ENCODE measurements around the gene HS6ST2. TPM values are rescaled to one million over a fixed set of nuclear protein-coding genes. Genes with fewer than 3 reads are reported as not detected.

HS6ST2 gene
- total RNA-seq, 2 experiments from 2014 or later = 0.18 to 0.38 TPM

DNA sequence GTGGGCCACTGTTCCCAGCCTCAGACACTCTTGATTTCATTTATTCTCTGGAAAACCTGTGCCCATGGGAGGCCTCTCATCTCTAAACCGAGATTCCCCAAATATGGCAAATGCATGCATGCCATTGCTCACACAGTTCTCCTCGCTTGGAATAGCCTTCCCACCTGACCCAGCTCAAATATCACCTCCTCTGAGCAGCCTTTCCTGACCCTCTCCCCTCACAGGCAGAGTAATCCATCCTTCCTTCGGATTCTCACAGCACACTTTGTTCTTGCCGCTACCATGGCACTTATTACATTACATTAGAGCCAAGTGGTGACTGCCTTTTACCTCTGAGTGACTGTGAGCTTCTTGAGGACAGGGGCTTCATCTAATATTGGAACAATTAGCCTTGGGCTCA, 209.5 kb downstream of the HS6ST2 start:
- H3K4me1 Mint-ChIP-seq = peaks cover 22% of the 10 kb centered on the region
- ChIA-PET POLR2A (no interaction called here), CTCF (no interaction called here)
- no peaks in the 10 kb centered on the region for H3K27me3 Mint-ChIP-seq
- H3K27ac Mint-ChIP-seq = no peak overlapping the region
- DNase-seq = no peak
- no peaks in the 10 kb centered on the region for H3K36me3 Mint-ChIP-seq (ENCODE audit: low read depth)
- no peak overlapping the region for H3K4me3 Mint-ChIP-seq
- no peaks in the 10 kb centered on the region for H3K9me3 Mint-ChIP-seq

DNA sequence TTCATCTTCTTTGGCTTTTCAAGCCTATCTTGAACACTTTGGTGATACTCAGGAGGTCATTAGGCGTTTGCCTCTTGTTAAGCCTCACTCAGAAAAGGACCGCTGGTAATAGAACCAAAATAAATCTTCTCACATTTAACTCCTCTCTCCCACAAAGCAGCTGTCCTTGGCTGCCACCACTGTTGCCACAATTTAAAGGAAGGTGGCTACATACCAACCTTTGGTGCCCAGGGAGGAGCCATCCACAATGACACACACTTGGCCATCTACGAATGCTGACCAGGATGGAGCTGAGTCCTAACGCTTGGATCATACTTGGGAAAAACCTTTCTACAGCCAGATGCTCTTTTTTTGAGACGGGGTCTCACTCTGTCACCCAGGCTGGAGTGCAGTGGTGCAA, 210.2 kb downstream of the HS6ST2 start:
- CTCF ChIA-PET = no interaction called here
- H3K27me3 Mint-ChIP-seq = no peaks in the 10 kb centered on the region
- DNase-seq = no peak
- H3K4me3 Mint-ChIP-seq = no peak overlapping the region
- H3K4me1 Mint-ChIP-seq = peaks cover 23% of the 10 kb centered on the region
- H3K9me3 Mint-ChIP-seq = no peaks in the 10 kb centered on the region
- H3K27ac Mint-ChIP-seq = no peak overlapping the region
- POLR2A ChIA-PET = no interaction called here
- H3K36me3 Mint-ChIP-seq (ENCODE audit: low read depth) = no peaks in the 10 kb centered on the region

DNA sequence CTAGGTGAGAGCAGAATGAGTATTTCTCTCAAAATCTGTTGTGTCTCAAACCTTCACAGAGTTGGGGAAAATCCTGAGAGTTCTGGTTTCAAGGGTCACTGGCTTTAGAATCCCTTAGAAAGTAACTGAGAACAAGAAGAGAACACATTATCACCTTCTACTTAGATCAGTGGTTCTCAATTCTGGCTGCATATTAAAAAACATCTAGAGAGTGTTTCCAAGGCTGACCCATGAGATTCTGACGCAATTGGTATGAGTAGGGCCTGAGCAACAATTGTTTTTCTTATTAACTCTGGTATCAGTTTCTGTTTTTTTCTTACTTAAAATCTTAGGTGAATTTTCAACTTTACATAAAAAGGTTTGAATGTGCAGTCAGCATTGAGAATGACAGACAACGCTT, 212.8 kb downstream of the HS6ST2 start:
- H3K27me3 Mint-ChIP-seq = no peaks in the 10 kb centered on the region
- no peaks in the 10 kb centered on the region for H3K9me3 Mint-ChIP-seq
- no peak overlapping the region for H3K27ac Mint-ChIP-seq

DNA sequence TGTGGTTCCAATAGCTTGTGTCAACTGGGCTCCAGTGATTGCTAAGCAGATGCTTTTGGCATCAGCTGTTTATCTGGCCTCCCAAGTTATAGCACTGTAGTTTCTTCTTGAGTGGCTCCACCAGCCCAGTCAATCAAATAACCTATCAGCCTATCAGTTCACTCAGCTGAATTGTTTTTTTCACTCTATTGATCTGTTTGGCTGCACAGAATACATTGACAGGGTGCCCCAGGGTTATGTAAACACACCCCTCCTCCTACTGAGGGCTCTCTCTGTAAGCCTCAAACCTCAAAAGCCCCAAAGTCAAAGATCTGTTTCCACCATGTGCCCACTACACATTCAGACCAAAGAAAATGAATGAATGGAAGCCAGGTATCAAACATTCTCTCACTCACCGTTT, 214.0 kb downstream of the HS6ST2 start:
- no peak overlapping the region for H3K27ac Mint-ChIP-seq
- no peaks in the 10 kb centered on the region for H3K36me3 Mint-ChIP-seq (ENCODE audit: low read depth)
- no peaks in the 10 kb centered on the region for H3K9me3 Mint-ChIP-seq
- POLR2A ChIA-PET = no interaction called here
- H3K27me3 Mint-ChIP-seq = no peaks in the 10 kb centered on the region
- CTCF ChIA-PET = no interaction called here
- H3K4me3 Mint-ChIP-seq = no peak overlapping the region
- H3K4me1 Mint-ChIP-seq = peaks cover 30% of the 10 kb centered on the region
- no peak for DNase-seq

More for the DNA sequence above, 212.8 kb downstream of the HS6ST2 start:
- DNase-seq = no peak
- Mint-ChIP-seq H3K36me3 (ENCODE audit: low read depth) (no peaks in the 10 kb centered on the region), H3K4me1 (peaks cover 36% of the 10 kb centered on the region), H3K4me3 (no peak overlapping the region)
- ChIA-PET POLR2A (no interaction called here), CTCF (no interaction called here)

DNA sequence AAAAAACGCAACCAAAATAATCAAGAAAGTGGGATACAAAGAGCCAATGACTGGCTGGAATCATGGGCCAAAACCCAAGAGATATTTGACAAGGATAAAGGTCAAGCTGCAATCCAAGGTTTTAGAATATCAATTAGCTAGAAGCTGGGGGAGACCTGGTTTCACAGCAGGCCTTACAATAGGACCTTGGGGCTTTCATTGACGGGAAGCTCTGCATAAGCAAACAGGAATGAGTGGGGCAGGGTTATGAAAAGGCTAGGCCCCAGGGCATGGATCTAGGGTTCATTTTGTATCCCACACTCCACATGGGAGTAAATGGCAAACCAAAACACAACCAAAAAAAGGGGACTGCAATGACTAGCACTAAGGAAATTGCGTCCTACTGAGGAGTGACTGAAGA, 215.3 kb downstream of the HS6ST2 start:
- no peak for DNase-seq
- Mint-ChIP-seq H3K27ac (no peak overlapping the region), H3K27me3 (no peaks in the 10 kb centered on the region), H3K36me3 (ENCODE audit: low read depth) (no peaks in the 10 kb centered on the region), H3K4me1 (peaks cover 39% of the 10 kb centered on the region), H3K9me3 (no peaks in the 10 kb centered on the region), H3K4me3 (no peak overlapping the region)
- CTCF ChIA-PET = no interaction called here
- POLR2A ChIA-PET = no interaction called here

DNA sequence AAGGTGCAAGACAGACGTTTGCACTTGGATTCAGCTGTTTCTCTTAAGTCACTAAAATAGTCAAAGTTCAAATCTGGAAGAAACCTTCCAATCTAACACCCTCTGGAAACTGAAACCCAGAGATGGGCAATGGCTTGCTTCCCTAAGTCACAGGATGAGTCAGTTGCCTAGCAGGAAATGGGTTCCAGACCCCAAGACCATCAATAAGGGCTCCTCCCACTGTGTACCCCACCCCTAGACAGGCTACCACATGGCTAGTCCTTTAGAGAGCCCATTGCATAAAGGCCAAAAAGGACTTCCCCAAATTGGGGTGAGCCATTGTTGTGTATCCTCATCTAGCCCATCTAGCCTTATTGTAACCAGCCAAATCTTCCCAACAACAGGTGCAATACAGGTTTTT, 216.2 kb downstream of the HS6ST2 start:
- ChIA-PET POLR2A (no interaction called here), CTCF (no interaction called here)
- no peak overlapping the region for H3K4me3 Mint-ChIP-seq
- no peak overlapping the region for H3K27ac Mint-ChIP-seq
- no peaks in the 10 kb centered on the region for H3K36me3 Mint-ChIP-seq (ENCODE audit: low read depth)
- DNase-seq = no peak
- peaks cover 48% of the 10 kb centered on the region for H3K4me1 Mint-ChIP-seq
- no peaks in the 10 kb centered on the region for H3K9me3 Mint-ChIP-seq
- H3K27me3 Mint-ChIP-seq = no peaks in the 10 kb centered on the region

DNA sequence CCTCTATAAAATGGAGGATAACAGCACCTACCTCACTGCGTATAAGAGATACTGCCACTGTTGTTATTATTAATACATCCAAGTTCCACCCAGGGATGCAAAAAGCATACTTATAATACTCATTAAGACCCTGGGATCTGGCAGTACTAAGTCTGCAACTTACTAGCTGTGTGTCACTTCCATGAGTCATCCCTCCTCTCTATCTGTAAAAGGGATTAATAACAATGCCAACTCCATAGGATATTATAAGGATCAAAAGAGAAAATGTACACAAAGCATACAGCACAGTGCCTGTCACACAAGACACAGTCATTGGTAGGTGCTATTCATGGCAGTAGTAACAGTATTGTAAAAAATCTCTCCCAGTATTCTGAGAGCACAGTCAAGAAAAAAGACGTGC, 216.7 kb downstream of the HS6ST2 start:
- no peak for DNase-seq
- Mint-ChIP-seq H3K36me3 (ENCODE audit: low read depth) (no peaks in the 10 kb centered on the region), H3K27ac (no peak overlapping the region), H3K9me3 (no peaks in the 10 kb centered on the region), H3K4me3 (no peak overlapping the region), H3K27me3 (no peaks in the 10 kb centered on the region), H3K4me1 (peaks cover 50% of the 10 kb centered on the region)
- ChIA-PET POLR2A (no interaction called here), CTCF (no interaction called here)

DNA sequence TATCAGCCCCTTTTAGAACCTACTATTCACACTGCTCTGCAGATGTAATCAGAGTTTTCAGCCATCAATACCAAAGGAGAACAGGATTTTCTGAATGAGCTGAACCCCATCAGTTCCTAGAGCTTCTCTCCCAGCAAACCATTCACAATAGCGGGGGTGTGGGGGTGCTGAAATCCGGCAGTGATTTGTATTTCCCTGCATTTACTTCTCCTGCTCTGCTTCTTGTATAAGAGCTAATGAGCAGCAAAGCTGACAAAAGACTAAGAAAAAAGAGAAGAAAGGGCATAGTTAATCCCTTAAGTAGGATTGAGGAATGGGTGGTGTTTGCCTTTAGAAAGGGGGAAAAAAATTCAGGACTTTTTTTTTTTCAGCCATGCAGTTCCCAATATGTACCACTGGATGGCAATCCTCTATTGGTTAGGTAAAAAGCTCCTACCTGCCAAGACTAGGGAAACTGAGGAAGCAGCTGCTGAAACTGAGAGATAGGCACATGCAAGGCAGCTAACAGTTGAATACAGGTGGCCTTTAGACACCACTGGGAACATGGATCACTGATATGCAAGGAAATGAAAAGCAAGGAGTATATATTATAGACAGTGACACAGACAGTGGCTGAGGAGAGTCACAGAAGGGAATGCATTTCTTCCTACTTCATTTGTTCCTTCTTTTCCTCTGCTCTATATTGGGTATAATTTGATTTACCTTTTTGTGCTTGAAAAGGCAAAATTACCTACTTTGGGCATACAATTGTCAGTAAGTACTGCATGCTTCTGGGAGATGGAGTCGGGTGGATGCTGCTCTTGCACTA, 217.9 kb downstream of the HS6ST2 start:
- no peaks in the 10 kb centered on the region for H3K9me3 Mint-ChIP-seq
- no peaks in the 10 kb centered on the region for H3K27me3 Mint-ChIP-seq
- POLR2A ChIA-PET = no interaction called here
- no peak overlapping the region for H3K27ac Mint-ChIP-seq
- H3K4me1 Mint-ChIP-seq = peaks cover 50% of the 10 kb centered on the region
- no peak for DNase-seq
- no peak overlapping the region for H3K4me3 Mint-ChIP-seq
- H3K36me3 Mint-ChIP-seq (ENCODE audit: low read depth) = no peaks in the 10 kb centered on the region
- CTCF ChIA-PET = interaction anchor here (1.0 to 1.3 kb wide), 2 partner anchors 10 to 265 kb away, joined by 3 to 4 read pairs; no protein-coding TSS in a partner anchor

DNA sequence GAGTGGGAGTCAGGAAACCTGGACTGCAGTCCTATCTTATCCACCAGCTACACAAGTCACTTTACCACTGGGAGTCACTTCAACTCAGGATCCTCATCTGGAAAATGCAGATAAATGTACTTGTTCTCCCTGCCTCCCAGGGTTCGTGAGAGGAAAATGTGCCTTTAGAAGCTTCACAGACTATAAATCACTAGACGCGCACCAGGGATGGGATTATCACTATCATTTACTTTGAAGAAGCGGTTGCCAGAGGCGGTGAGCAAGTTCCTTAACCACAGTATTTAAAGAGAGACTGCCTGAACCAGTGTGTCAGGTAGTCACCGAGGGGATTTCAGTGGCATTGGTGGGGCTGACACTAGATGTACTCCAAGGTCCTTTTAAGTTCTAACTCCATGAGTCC, 219.5 kb downstream of the HS6ST2 start:
- CTCF ChIA-PET = interaction anchor here (1.3 kb wide), 1 partner anchor 10 kb away, joined by 5 read pairs; no protein-coding TSS in a partner anchor
- H3K36me3 Mint-ChIP-seq (ENCODE audit: low read depth) = no peaks in the 10 kb centered on the region
- POLR2A ChIA-PET = no interaction called here

DNA sequence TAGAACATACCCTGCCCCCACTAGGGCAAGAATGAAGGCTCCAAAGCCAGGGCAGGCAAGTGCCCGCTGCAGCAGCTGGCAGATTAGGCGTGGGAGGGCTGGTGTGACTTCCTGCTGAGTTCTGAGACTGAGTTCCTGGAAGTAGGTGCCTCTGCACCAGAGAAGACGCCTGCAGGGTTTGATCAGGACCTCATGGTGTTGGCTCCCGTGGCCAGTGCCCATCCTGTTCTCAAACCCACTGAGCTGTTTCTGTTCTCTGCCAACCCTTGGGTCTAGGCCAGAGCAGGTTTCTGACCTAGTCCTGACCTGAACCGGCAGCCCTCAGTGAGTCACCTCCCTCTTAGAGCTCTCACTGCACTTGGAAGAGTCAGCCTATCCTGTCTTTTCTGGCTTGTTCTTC, 220.7 kb downstream of the HS6ST2 start:
- H3K27ac Mint-ChIP-seq = peak overlapping the region; percentile 72

More for the DNA sequence above, 219.5 kb downstream of the HS6ST2 start:
- Mint-ChIP-seq H3K27me3 (no peaks in the 10 kb centered on the region), H3K4me3 (no peak overlapping the region), H3K4me1 (peaks cover 43% of the 10 kb centered on the region), H3K9me3 (no peaks in the 10 kb centered on the region), H3K27ac (no peak overlapping the region)
- no peak for DNase-seq

DNA sequence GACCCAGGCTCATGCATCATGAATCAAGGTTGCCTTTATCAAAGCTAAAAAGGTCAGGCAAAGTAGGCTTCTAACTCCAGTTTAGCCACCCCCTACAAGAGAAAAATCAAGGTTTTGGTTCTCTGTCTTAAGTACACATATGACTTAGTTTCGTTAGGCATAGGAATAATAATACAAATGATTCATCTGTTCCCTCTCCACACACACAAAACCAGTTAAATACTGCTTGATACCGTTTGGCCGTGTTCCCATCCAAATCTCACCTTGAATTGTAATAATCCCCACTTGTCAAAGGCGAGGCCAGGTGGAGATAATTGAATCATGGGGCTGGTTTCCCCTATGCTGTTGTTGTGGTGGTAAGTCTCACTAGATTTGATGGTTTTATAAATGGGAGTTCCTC, 226.2 kb downstream of the HS6ST2 start:
- no peaks in the 10 kb centered on the region for H3K9me3 Mint-ChIP-seq

More for the DNA sequence above, 220.7 kb downstream of the HS6ST2 start:
- ChIA-PET CTCF (interaction anchor here (1.2 to 1.3 kb wide), 2 partner anchors 8 to 85 kb away, joined by 3 to 5 read pairs; no protein-coding TSS in a partner anchor), POLR2A (interaction anchor here (0.6 to 0.8 kb wide), 2 partner anchors 13 to 16 kb away, joined by 3 to 4 read pairs; no protein-coding TSS in a partner anchor)
- Mint-ChIP-seq H3K4me3 (no peak overlapping the region), H3K27me3 (no peaks in the 10 kb centered on the region), H3K36me3 (ENCODE audit: low read depth) (no peaks in the 10 kb centered on the region), H3K4me1 (peaks cover 37% of the 10 kb centered on the region), H3K9me3 (no peaks in the 10 kb centered on the region)
- DNase-seq = peak; percentile 64

DNA sequence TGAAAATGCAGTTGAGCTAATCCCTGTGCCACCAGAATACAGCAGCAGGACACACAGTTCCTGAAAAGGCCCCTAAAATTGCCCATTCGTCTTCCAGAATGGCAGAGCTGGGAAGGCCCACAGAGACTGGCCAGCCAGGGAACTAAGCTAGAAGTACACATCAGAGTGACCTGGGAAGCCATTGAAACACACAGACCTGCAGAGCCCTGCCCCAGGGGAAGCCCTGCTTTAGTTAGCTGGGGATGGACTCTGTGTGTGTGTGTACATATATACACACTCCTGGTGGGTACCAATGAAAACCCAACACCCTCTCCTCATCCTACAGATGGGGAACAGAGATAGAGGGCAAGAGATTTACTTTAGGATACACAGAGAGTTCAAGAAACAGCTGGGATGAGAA, 227.7 kb downstream of the HS6ST2 start:
- H3K4me1 Mint-ChIP-seq = peaks cover 2% of the 10 kb centered on the region
- H3K36me3 Mint-ChIP-seq (ENCODE audit: low read depth) = no peaks in the 10 kb centered on the region
- H3K4me3 Mint-ChIP-seq = no peak overlapping the region
- ChIA-PET POLR2A (no interaction called here), CTCF (no interaction called here)
- H3K27ac Mint-ChIP-seq = no peak overlapping the region
- no peak for DNase-seq
- H3K9me3 Mint-ChIP-seq = no peaks in the 10 kb centered on the region
- no peaks in the 10 kb centered on the region for H3K27me3 Mint-ChIP-seq

More for the DNA sequence above, 226.2 kb downstream of the HS6ST2 start:
- no peak overlapping the region for H3K27ac Mint-ChIP-seq
- no peaks in the 10 kb centered on the region for H3K36me3 Mint-ChIP-seq (ENCODE audit: low read depth)
- ChIA-PET POLR2A (no interaction called here), CTCF (no interaction called here)
- DNase-seq = no peak
- peaks cover 4% of the 10 kb centered on the region for H3K4me1 Mint-ChIP-seq
- no peaks in the 10 kb centered on the region for H3K27me3 Mint-ChIP-seq
- no peak overlapping the region for H3K4me3 Mint-ChIP-seq

DNA sequence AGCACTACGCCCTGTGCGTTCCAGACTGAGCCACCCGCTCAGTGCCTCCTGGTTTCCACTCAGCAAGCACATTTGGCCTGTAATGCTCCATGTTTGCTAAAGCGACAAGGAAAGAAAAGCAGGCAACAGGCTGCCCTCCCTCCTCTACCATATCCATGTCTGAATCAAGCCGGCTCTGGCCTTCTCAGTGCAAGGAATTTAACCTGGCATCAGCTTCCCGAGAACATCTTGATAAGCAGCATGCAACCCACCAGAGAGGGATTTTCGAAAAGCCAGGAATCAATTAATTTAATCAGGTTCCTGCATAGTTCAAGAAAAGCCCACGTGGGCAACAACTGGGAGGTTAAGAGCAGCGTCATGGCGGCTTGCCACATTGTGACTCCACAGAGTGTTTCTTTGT, 228.2 kb downstream of the HS6ST2 start:
- no peak for DNase-seq
- Mint-ChIP-seq H3K4me3 (no peak overlapping the region), H3K4me1 (peaks cover 2% of the 10 kb centered on the region), H3K36me3 (ENCODE audit: low read depth) (no peaks in the 10 kb centered on the region), H3K9me3 (no peaks in the 10 kb centered on the region), H3K27me3 (peaks cover 2% of the 10 kb centered on the region), H3K27ac (no peak overlapping the region)
- ChIA-PET POLR2A (no interaction called here), CTCF (interaction anchor here (1.5 kb wide), 1 partner anchor 8 kb away, joined by 5 read pairs; no protein-coding TSS in a partner anchor)

DNA sequence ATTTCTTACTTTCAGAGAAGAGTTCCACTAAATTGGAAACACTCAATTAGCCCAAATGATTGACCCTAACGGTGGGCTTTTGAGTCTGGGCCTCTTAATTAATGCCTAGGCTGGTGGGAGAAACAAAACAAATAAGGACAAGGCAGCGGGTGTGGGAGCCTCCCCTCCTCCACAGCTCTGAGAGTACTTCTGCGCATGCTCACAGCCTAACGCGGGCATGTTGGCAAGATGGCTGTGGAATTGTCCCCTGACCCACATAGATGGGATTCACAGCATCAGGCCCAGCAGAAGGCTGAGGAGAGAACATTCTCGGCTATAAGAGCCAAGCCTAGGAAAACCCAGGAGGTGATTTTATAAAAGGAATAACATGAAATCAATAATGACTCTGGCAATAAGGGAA, 230.1 kb downstream of the HS6ST2 start:
- H3K36me3 Mint-ChIP-seq (ENCODE audit: low read depth) = no peaks in the 10 kb centered on the region
- peaks cover 2% of the 10 kb centered on the region for H3K4me1 Mint-ChIP-seq
- DNase-seq = no peak
- no peak overlapping the region for H3K27ac Mint-ChIP-seq
- peaks cover 2% of the 10 kb centered on the region for H3K27me3 Mint-ChIP-seq
- POLR2A ChIA-PET = no interaction called here
- no peak overlapping the region for H3K4me3 Mint-ChIP-seq
- CTCF ChIA-PET = no interaction called here
- H3K9me3 Mint-ChIP-seq = no peaks in the 10 kb centered on the region

Data from activated CD4-positive, alpha-beta memory T cell treated with anti-CD3 and anti-CD28 coated beads, Interleukin-2, amount 10 ng/mL, durations not matched to agents 7 days and 5 days (primary cell).